Right atrium auricular region (tissue), 2 donors: ENCODE data around the gene SRPK2. TPM values are rescaled to one million over a fixed set of nuclear protein-coding genes. Genes with fewer than 3 reads are reported as not detected.
"Not testable (repeated sequence)": the region's sequence is repeated elsewhere in the genome, so short reads cannot be mapped to it uniquely, and the experiment has no call there.

Experiments used
- DNase-seq: peaks from one replicate; pipeline ENCODE4 v3.0.0-alpha.2; 2019; ENCODE audit warnings: low spot score
- H3K27ac ChIP-seq, 2 donors: fragments of 200-600 bp; sonication (generic); 1 replicate in 1 of 2; 2 replicates in 1 of 2; pipeline ENCODE4 v1.5.1; 2016 to 2019
- H3K27me3 ChIP-seq, 2 donors: fragments of 200-600 bp; sonication (generic); one replicate each; pipeline versions ENCODE4 v1.5.1 to v1.6.0; 2017 to 2019
- H3K36me3 ChIP-seq: fragments of 200-600 bp; sonication (generic); one replicate; pipeline ENCODE4 v1.5.1; 2016
- H3K4me1 ChIP-seq, 2 donors: fragments of 200-600 bp; sonication (generic); one replicate each; pipeline versions ENCODE4 v1.5.1 to v1.6.0; 2017 to 2019
- H3K4me3 ChIP-seq, 2 donors: fragments of 200-600 bp; sonication (generic); 1 replicate in 1 of 2; 2 replicates in 1 of 2; pipeline ENCODE4 v1.5.1; 2017 to 2019; ENCODE audit warnings: mild to moderate bottlenecking in 1 of 2, moderate library complexity in 1 of 2
- H3K9me3 ChIP-seq, 2 donors: fragments of 200-600 bp; sonication (generic); one replicate each; pipeline ENCODE4 v1.5.1; 2019
- total RNA-seq, 2 donors: library from RNA; depleted of rRNA; stranded (reverse); fragments of >200 nt; gene quantifications; one replicate each; pipeline ENCODE4 v1.1.0, GENCODE V29; 2016
- TF ChIP-seq, protein P1 (sequence below), 2 donors: fragments of 200-600 bp; sonication (generic); IDR thresholded peaks; one replicate each; pipeline ENCODE4 v1.5.1; 2019; ENCODE audit warnings: antibody characterized with exemption in 2 of 2

Gene SRPK2
- 10 to 100 TPM; 19.8 to 20.9 TPM for total RNA-seq

DNA sequence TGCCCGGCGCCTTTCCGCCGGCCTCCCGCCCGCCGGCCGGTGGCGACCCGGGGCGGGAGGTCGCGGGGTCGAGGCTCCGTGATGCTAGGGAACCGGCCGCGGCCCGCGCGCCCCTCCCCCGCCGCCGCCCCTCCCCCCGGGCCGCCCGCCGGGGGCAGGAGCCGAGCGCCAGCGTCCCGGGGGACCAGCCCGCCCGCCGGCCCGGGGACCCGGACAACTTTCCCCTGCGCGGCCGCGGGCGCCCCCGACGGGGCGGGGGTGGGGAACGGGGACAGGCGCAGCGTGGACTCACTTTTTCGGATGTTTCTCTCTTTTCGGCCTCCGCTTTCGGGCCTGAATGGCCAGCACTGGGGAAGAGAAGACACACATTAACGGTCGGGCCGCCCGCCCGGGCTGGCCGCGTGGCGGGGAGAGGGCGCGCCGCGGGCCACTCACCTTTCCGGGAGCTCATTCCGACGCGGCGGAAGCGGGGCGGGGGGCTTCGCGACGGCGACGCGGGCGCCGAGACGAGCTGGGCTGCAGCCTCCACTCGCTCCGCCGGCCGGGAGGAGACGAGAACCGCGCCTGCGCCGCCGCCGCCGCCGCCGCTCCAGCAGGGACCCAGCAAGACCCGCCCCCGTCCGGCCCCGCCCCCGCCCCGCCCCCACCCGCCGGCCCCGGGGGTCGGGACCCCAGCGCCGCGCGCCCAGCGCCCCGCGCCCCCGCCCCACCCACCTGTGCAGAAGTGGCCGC, at the start of gene SRPK2:
Gene SRPK2, minus strand, starts transcription at position 566 of the 732 bp plus-strand sequence.
- DNase-seq = no peak
- H3K27ac ChIP-seq = peak within 1 kb of the TSS; percentile 78
- no peaks in the 10 kb centered on the region for H3K36me3 ChIP-seq
- peak within 1 kb of the TSS; percentile 85 to 95 for H3K4me3 ChIP-seq
- H3K9me3 ChIP-seq = no peaks in the 10 kb centered on the region
- TF ChIP-seq, protein P1, sequence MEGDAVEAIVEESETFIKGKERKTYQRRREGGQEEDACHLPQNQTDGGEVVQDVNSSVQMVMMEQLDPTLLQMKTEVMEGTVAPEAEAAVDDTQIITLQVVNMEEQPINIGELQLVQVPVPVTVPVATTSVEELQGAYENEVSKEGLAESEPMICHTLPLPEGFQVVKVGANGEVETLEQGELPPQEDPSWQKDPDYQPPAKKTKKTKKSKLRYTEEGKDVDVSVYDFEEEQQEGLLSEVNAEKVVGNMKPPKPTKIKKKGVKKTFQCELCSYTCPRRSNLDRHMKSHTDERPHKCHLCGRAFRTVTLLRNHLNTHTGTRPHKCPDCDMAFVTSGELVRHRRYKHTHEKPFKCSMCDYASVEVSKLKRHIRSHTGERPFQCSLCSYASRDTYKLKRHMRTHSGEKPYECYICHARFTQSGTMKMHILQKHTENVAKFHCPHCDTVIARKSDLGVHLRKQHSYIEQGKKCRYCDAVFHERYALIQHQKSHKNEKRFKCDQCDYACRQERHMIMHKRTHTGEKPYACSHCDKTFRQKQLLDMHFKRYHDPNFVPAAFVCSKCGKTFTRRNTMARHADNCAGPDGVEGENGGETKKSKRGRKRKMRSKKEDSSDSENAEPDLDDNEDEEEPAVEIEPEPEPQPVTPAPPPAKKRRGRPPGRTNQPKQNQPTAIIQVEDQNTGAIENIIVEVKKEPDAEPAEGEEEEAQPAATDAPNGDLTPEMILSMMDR (IDR thresholded peaks at IDR 0.05) = no peak
- no peaks in the 10 kb centered on the region for H3K27me3 ChIP-seq
- H3K4me1 ChIP-seq = peaks cover 0 to 15% of the 10 kb centered on the region in 2 donors

DNA sequence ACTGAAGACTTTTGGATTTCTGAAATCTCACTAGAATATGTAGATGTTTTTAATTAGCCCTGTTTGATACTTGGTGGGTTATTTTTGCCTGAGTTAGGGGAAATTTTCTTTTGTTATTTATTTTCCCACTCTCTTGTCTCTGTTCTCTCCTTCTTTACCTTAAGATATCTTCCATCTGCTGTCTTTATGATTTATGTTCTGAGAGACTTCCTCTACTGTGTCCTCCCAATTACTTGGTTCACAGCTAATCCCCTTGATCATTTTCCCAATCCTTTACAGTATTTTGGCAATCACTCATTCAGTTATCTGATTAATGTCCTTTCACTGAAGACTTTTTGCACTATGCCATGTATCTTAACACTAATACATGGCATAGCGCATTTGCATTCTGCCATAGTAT, 49.5 kb upstream of the SRPK2 start:
- TF ChIP-seq, protein P1 (IDR thresholded peaks at IDR 0.05) = no peak
- Histone ChIP-seq H3K27ac (no peak overlapping the region), H3K4me1 (no peaks in the 10 kb centered on the region), H3K4me3 (no peak overlapping the region), H3K9me3 (no peaks in the 10 kb centered on the region), H3K27me3 (no peaks in the 10 kb centered on the region), H3K36me3 (no peaks in the 10 kb centered on the region)
- no peak for DNase-seq

DNA sequence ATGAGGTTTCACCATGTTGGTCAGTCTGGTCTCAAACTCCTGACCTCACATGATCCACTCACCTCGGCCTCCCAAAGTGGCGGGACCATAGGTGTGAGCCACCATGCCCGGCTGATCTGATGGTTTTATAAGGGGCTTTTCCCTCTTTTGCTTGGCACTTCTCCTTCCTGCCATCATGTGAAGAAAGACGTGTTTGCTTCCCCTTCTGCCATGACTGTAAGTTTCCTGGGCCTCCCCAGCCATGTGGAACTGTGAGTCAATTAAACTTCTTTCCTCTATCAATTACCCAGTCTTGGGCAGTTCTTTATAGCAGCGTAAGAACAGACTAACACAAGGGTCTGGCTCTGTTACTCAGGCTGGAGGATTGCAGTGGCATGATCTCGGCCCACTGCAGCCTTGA, 48.6 kb upstream of the SRPK2 start:
- H3K27ac ChIP-seq, DNase-seq, H3K4me3 ChIP-seq, H3K9me3 ChIP-seq, H3K4me1 ChIP-seq, H3K36me3 ChIP-seq, H3K27me3 ChIP-seq: not testable (repeated sequence)

DNA sequence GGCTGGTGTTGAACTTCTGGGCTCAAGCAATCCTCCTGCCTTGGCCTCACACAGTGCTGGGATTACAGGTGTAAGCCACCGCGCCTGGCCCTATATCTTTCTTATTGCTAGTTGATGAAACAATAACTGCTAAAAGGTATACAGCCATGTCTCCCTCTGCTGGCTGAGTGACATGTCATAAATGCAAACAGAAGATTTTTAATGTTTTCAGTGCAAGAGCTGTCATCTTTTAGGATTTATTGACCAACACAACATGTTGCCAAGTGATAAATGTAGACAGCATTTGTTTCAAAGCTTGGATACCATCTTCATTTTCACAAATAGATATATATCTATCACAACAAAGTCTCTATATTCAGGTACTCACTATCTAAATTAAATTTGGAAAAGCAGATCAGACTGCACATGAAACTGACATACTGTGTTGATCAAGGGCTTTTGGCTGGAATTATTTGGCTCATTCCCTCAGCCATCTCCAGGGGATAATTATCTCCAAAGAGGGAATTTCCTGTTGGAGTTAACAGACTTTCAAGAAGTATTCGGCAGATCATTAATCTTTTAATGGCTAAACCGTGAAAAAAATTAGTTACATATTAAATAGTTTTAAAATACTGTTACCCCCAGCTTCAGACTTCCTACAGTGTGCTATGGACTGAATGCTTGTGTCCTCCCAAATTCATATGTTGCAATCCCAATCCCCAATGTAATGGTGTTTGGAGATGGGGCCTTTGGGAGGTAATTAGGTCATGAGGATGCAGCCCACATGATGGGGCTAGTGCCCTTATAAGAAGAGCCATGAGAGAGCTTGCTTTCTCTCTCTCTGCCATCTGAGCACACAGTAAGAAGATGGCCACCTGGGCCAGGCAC, 41.3 kb upstream of the SRPK2 start:
- Histone ChIP-seq H3K36me3 (no peaks in the 10 kb centered on the region), H3K4me1 (no peaks in the 10 kb centered on the region), H3K4me3 (no peak overlapping the region), H3K27ac (no peak overlapping the region), H3K9me3 (no peaks in the 10 kb centered on the region), H3K27me3 (no peaks in the 10 kb centered on the region)
- TF ChIP-seq, protein P1 (IDR thresholded peaks at IDR 0.05) = peak; percentile 24 to 66
- DNase-seq = no peak

DNA sequence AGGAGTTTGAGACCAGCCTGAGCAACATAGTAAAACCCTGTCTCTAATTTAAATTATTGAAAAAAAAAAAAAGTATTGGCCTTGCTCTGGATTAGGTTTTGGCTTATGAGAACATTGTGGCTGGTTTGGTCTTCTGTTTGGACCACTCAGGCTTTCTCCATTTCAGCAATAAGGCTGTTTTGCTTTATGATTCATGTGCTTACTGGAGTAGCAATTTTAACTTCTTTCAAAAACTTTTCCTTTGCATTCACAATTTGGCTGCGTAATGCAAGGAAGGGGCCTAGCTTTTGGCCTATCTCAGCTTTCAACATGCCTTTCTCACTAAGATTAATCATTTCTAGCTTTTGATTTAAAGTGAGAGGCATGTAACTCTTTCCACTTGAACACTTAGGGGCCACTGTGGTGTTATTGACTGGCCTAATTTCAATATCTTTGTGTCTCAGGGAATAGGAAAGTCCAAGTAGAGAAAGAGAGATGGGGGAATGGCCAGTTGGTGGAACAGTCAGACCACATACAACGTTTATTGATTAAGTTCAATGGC, 38.0 kb upstream of the SRPK2 start:
- H3K9me3 ChIP-seq = no peaks in the 10 kb centered on the region
- no peaks in the 10 kb centered on the region for H3K36me3 ChIP-seq
- DNase-seq = no peak
- no peaks in the 10 kb centered on the region for H3K4me1 ChIP-seq
- H3K27ac ChIP-seq = no peak overlapping the region
- TF ChIP-seq, protein P1 (IDR thresholded peaks at IDR 0.05) = no peak
- H3K4me3 ChIP-seq = no peak overlapping the region
- no peaks in the 10 kb centered on the region for H3K27me3 ChIP-seq

DNA sequence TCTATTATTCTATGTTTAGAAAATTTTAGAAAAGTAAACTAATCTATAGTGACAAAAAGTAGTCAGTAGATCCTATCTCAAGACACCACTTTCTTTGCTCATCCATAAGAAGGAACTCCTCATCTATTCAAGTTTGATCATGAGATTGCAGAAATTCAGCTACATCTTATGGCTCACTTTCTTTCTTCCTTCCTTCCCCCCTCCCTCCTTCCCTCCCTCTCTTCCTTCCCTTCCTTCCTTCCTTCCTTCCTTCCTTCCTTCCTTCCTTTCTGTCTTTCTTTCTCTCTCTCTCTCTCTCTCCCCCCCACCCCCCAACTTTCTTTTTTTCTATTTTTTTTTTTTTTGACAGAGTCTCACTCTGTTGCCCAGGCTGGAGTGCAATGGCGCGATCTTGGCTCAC, 35.3 kb upstream of the SRPK2 start:
- DNase-seq = no peak

More for the DNA sequence above, 35.3 kb upstream of the SRPK2 start:
- TF ChIP-seq, protein P1 (IDR thresholded peaks at IDR 0.05) = no peak
- Histone ChIP-seq H3K4me1 (no peaks in the 10 kb centered on the region), H3K4me3 (no peak overlapping the region), H3K27me3 (no peaks in the 10 kb centered on the region), H3K36me3 (no peaks in the 10 kb centered on the region), H3K9me3 (no peaks in the 10 kb centered on the region), H3K27ac (no peak overlapping the region)
